HepG2 (cell line): ENCODE measurements around the gene NAV2. TPM values are rescaled to one million over a fixed set of nuclear protein-coding genes. Genes with fewer than 3 reads are reported as not detected.
A peak's percentile ranks its signal among the peaks of the same experiment; 100 is the strongest.

Experiments
- BCLAF1 ChIP-seq: fragments of 450-650 bp; IDR thresholded peaks from 2 replicates; pipeline ENCODE4 v1.6.1; 2017; ENCODE audit warnings: mild to moderate bottlenecking
- CCDC6 ChIP-seq: sonication (generic); formaldehyde crosslinking; IDR thresholded peaks from 2 replicates; pipeline ENCODE4 v1.8.1; 2022; ENCODE audit warnings: mild to moderate bottlenecking, missing genetic modification reagents, moderate library complexity
- DR1 ChIP-seq: sonication (generic); formaldehyde crosslinking; IDR thresholded peaks from 2 replicates; pipeline ENCODE4 v1.8.0; 2021; ENCODE audit warnings: mild to moderate bottlenecking, missing genetic modification reagents, inconsistent platforms
- FOXO1 ChIP-seq: sonication (generic); formaldehyde crosslinking; IDR thresholded peaks from 2 replicates; pipeline ENCODE4 v1.4.0; 2020; ENCODE audit warnings: missing genetic modification reagents
- IKZF1 ChIP-seq: fragments of 450-650 bp; IDR thresholded peaks from 2 replicates; pipeline ENCODE4 v1.7.1; 2016
- PLSCR1 ChIP-seq: sonication (generic); formaldehyde crosslinking; IDR thresholded peaks from 2 replicates; pipeline ENCODE4 v1.5.0; 2020; ENCODE audit warnings: missing genetic modification reagents, mild to moderate bottlenecking, borderline replicate concordance
- RNF219 ChIP-seq: sonication (generic); formaldehyde crosslinking; IDR thresholded peaks from 2 replicates; pipeline ENCODE4 v1.5.0; 2020; ENCODE audit warnings: mild to moderate bottlenecking, missing genetic modification reagents
- THYN1 ChIP-seq: sonication (generic); formaldehyde crosslinking; IDR thresholded peaks from 2 replicates; pipeline ENCODE4 v1.8.1; 2023; ENCODE audit warnings: low read depth, mild to moderate bottlenecking, moderate library complexity, missing genetic modification reagents, borderline replicate concordance
- TOPORS ChIP-seq: sonication (generic); formaldehyde crosslinking; IDR thresholded peaks from 2 replicates; pipeline ENCODE4 v1.8.0; 2023; ENCODE audit warnings: mild to moderate bottlenecking, missing genetic modification reagents
- ZFP36 ChIP-seq: fragments of 150-350 bp; IDR thresholded peaks from 2 replicates; pipeline ENCODE4 v1.6.1; 2018; ENCODE audit warnings: borderline replicate concordance, low read length, low read depth; ENCODE audit not compliant: partially characterized antibody
- ZMYM3 ChIP-seq: sonication (generic); formaldehyde crosslinking; IDR thresholded peaks from 2 replicates; pipeline ENCODE4 v1.5.1; 2020; ENCODE audit warnings: mild to moderate bottlenecking, missing genetic modification reagents
- ZNF180 ChIP-seq: sonication (generic); formaldehyde crosslinking; IDR thresholded peaks from 2 replicates; pipeline ENCODE4 v1.4.0; 2020; ENCODE audit warnings: low read depth, missing genetic modification reagents, borderline replicate concordance
- ZNF235 ChIP-seq: sonication (generic); formaldehyde crosslinking; IDR thresholded peaks from 2 replicates; pipeline ENCODE4 v1.8.1; 2023; ENCODE audit warnings: mild to moderate bottlenecking, missing genetic modification reagents, borderline replicate concordance
- ZNF7 ChIP-seq: IDR thresholded peaks from 2 replicates; pipeline ENCODE4 v1.6.1; 2016; ENCODE audit warnings: missing biosample characterization, missing genetic modification reagents
- ZZZ3 ChIP-seq: sonication (generic); formaldehyde crosslinking; IDR thresholded peaks from 2 replicates; pipeline ENCODE4 v1.4.0; 2020; ENCODE audit warnings: missing genetic modification reagents, mild to moderate bottlenecking, borderline replicate concordance
- polyA plus RNA-seq, 8 experiments: library from polyadenylated mRNA; depleted of rRNA in 3 of 8; stranded (reverse) in 7 of 8; unstranded in 1 of 8; fragments of >200 nt; fragmentation: Illumina TruSeq in 4 of 8; extraction: Trizol in 4 of 8; gene quantifications; 2 replicates each; pipeline versions ENCODE4 v1.2.1 to v1.2.3, GENCODE V29; 2011 to 2016; ENCODE audit warnings: low read depth in 4 of 8, missing spikeins in 1 of 8, mixed read lengths in 1 of 8; ENCODE audit not compliant: insufficient read depth in 1 of 8
- total RNA-seq, 5 experiments: library from RNA; depleted of rRNA; stranded (reverse); fragments of >200 nt; fragmentation: Illumina TruSeq; extraction: Trizol; gene quantifications; 2 replicates each; pipeline ENCODE4 v1.2.3, GENCODE V29; 2016; ENCODE audit warnings: low read depth in 1 of 5
- TF ChIP-seq, protein P1 (sequence below): sonication (generic); IDR thresholded peaks from 2 replicates; pipeline ENCODE4 v1.6.1; 2016; ENCODE audit warnings: low read depth, borderline replicate concordance
- TF ChIP-seq, protein P2 (sequence below): sonication (generic); formaldehyde crosslinking; conservative IDR thresholded peaks from 2 replicates; pipeline ENCODE4 v1.8.0; 2022; ENCODE audit warnings: mild to moderate bottlenecking, moderate library complexity, missing genetic modification reagents
- TF ChIP-seq, protein P3 (sequence below): sonication (generic); formaldehyde crosslinking; conservative IDR thresholded peaks from 2 replicates; pipeline ENCODE4 v1.4.0; 2020; ENCODE audit warnings: missing genetic modification reagents

NAV2 gene
- total and polyA plus RNA-seq, 2 of the 13 experiments (the other 11 are each of a cell fraction or from before 2014, with no cell fraction given), result 9.3 to 34.6 TPM

DNA sequence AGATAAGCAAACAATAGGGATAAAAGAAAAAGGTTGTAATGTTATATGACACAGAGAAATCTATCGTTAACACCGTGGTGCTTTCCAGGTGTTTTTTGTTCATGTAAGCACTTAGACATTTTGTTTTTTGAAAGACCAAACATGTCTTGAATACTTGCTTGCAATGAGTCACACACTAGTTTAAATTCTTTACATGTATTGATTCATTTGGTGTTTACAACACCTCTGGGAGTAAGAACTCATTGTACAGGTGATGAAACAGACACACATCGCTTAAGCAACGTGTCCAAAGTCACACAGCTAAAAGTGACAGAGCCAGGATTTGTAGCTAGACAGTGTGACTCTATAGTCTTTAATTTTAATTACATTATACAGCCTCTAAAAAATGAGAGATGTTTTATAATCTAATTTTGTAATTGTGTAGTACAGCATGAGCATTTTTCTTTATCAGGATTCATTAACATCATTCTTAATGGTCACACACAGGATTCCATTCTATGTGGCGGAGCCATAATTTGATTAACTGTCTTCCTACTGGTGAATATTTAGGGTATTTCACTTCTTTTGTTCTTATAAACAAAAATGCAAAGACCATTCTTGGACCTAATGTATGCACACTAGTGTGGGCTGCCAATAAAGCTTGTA is 298.8 kb downstream of the NAV2 start (continued):
- TF ChIP-seq RNF219 (CRISPR knock-in tag) (no peak), ZNF235 (no peak), TOPORS (CRISPR knock-in tag) (no peak), ZFP36 (no peak), ZZZ3 (CRISPR knock-in tag) (no peak), BCLAF1 (no peak), IKZF1 (no peak), PLSCR1 (no peak), ZMYM3 (peak; percentile 33; the same call in 1 of the 2 replicates), DR1 (CRISPR knock-in tag) (no peak), FOXO1 (CRISPR knock-in tag) (peak; percentile 94; the same call in 1 of the 2 replicates), ZNF180 (CRISPR knock-in tag) (no peak), ZNF7 (CRISPR knock-in tag) (no peak), CCDC6 (CRISPR knock-in tag) (no peak; the same call in 1 of the 2 replicates), THYN1 (CRISPR knock-in tag) (no peak)
- TF ChIP-seq, protein P1, sequence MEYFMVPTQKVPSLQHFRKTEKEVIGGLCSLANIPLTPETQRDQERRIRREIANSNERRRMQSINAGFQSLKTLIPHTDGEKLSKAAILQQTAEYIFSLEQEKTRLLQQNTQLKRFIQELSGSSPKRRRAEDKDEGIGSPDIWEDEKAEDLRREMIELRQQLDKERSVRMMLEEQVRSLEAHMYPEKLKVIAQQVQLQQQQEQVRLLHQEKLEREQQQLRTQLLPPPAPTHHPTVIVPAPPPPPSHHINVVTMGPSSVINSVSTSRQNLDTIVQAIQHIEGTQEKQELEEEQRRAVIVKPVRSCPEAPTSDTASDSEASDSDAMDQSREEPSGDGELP, result peak; percentile 62; the same call in 1 of the 2 replicates
- TF ChIP-seq, protein P2, sequence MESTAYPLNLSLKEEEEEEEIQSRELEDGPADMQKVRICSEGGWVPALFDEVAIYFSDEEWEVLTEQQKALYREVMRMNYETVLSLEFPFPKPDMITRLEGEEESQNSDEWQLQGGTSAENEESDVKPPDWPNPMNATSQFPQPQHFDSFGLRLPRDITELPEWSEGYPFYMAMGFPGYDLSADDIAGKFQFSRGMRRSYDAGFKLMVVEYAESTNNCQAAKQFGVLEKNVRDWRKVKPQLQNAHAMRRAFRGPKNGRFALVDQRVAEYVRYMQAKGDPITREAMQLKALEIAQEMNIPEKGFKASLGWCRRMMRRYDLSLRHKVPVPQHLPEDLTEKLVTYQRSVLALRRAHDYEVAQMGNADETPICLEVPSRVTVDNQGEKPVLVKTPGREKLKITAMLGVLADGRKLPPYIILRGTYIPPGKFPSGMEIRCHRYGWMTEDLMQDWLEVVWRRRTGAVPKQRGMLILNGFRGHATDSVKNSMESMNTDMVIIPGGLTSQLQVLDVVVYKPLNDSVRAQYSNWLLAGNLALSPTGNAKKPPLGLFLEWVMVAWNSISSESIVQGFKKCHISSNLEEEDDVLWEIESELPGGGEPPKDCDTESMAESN (CRISPR knock-in tag), result no peak; the same call in 1 of the 2 replicates
- TF ChIP-seq, protein P3, sequence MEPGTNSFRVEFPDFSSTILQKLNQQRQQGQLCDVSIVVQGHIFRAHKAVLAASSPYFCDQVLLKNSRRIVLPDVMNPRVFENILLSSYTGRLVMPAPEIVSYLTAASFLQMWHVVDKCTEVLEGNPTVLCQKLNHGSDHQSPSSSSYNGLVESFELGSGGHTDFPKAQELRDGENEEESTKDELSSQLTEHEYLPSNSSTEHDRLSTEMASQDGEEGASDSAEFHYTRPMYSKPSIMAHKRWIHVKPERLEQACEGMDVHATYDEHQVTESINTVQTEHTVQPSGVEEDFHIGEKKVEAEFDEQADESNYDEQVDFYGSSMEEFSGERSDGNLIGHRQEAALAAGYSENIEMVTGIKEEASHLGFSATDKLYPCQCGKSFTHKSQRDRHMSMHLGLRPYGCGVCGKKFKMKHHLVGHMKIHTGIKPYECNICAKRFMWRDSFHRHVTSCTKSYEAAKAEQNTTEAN, result no peak
